Measurements from ENCODE around the gene PLD6.
"Not testable (repeated sequence)": the region's sequence is repeated elsewhere in the genome, so short reads cannot be mapped to it uniquely, and the experiment has no call there.

PLD6 gene

DNA sequence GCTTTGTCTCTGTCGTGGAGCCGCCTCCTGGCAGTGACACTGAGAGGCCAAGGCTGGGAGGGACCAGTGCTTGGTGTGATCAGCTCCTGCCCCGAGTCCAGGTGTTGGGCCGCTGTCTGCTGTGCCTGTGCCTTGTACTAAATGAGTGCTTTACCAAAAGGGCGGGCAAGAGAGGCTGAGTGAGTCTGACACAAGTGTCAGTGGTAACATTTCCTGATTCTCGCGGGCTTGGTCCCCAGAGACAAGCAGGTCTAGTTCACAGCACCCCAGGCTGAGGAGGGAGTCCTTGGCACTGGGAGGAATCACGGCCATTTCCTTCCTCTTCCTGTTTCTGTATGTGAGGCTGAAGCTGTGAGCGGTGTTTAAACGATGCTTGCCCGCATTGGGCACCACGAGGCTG, 30.2 kb downstream of the PLD6 start:
- no peak for DNase-seq

DNA sequence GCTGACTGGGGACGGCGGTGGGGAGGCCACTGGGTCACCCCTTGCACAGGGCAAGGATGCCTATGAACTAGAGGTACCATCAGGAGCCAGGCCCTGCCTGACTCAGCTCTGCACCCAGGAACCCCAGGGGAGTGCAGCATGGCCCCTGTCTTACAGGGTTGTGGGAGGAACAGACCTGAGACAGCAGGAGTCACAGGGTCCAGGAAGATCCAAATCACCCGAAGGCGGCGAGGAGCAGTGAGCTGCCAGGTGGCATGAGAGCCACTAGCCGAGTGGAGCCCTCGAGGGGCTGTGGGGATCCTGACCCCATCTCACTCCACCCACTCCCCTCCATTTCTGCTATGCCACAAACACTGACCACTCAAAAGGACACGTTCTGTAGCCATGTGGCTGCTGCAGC, 30.8 kb downstream of the PLD6 start:
- no peak for DNase-seq

DNA sequence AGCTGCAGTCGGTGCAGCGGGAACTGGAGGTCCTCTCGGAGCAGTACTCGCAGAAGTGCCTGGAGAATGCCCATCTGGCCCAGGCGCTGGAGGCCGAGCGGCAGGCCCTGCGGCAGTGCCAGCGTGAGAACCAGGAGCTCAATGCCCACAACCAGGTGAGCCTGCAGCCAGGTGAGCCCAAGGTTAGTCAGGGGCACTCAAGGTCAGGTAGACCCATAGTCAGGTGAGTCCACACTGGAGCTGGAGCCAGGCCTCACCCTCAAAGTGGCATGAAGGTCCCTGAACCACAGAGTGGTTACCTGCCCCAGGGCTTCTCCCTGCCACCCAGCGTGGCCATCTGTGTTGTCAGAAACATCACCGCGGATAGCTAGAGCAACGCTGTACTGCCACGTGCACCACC, 32.2 kb downstream of the PLD6 start:
- no peak for DNase-seq

DNA sequence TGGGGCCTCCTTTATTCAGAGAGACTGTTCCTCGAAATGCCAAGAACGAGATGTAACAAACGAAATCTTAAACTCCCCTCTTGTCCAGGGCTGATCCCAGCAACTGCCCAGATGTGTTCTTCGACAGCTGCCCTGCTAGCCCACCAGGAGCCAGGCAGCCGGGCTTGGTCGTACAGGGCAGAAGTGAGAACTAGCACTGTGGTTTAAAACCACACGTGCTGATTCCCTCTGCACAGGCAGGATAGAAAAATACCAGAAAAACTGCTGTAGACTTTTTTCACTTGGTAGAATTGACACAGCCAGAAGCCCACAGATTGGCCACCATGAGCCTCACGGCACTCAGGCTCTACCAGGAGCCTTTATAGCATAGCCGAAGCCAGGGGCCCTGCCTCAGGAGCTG, 33.1 kb downstream of the PLD6 start:
- DNase-seq: no peak

- DNase-seq: no peak
Measured at GRCh38 chr17:17172001-17172939, 33.9 kb downstream of the PLD6 start.

GRCh38 chr17:17171186-17171585, 34.9 kb downstream of the PLD6 start:
- DNase-seq: no peak

DNA sequence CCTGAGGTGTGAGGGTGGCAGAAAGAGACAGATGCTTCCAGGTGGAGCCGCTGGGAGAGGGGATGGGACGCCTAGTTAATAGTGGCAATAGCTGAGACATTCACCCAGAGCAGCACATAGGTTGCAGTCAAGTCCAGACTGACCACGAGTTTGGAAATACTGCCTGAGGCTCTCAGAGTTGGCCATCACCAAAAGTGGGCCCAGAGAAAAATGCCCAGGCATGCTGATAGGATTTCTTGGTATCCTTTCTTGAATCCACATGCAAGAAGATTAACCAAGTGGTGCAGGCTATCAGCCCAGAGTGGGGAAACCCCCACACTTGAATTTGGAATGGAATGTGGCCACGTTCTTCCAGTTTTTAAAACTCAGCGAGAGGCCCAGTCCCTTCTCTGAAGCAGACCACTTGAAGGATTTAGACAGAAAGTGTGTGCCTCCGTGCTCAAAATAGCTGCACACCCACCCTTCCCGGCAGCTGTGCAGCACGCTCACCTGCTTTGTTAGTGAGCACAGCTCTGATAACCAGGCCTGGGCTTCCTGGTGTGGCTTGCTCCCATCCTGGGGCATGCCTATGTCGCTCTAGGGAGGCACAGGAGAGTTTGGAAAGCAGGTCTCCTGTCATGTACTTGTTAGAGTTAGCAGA, 35.7 kb downstream of the PLD6 start:
- DNase-seq: no peak

- no peak for DNase-seq
Measured at GRCh38 chr17:17169396-17169795, 36.7 kb downstream of the PLD6 start.

DNA sequence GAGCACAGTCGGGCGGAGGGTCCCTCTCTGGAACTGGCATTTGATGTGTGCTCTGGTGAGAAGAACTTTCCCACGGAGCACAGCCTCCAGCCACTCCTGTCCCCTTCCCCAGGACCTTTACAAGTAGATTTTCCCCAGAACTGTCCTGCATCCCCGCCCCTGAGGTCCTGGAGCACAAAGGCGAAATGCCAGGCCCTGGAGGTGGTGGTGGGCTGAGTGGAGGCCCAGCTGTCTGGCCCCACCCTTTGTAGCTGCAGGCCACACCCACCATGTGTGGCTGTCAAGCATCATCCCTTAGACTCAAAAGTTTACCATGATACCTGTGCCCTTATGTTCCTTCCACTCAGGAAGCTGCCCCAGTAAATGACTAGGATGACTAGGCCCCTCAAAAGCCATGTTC, 37.7 kb downstream of the PLD6 start:
- DNase-seq: no peak

DNA sequence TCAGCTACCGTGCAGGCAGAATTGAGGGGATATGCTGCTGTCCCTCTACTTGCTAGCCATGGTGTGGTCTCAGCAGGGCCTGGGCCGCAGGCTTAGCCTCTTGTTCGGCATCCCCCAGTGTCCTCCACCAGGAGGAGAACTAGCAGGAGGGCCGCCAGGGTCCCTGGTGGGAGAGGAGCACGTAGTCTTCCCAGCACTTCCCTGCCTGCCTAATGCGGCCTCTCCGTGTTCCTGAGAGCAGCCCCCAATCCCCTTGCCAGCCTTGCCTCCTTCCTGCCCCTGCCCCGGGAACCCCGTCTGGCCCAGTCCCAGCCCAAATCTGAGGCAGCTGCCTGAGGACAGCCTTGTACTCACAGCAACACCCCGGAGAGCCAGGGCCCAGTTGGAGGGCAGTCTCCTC, 38.1 kb downstream of the PLD6 start:
- no peak for DNase-seq

DNA sequence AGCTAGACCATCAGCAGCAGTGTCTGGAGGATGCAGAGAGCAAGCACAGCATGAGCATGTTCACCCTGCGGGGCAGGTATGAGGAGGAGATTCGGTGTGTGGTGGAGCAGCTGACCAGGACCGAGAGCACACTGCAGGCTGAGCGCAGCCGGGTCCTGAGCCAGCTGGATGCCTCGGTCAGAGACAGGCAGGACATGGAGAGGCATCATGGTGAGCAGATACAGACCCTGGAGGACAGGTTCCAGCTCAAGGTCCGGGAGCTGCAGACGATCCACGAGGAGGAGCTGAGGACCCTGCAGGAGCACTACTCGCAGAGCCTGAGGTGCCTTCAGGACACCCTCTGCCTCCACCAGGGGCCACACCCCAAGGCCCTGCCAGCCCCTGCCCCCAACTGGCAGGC, 38.8 kb downstream of the PLD6 start:
- no peak for DNase-seq

- no peak for DNase-seq
Measured at GRCh38 chr17:17166446-17166845, 39.7 kb downstream of the PLD6 start.

GRCh38 chr17:17165666-17166308, 40.3 kb downstream of the PLD6 start:
- DNase-seq: no peak

- DNase-seq: no peak
Measured at GRCh38 chr17:17164676-17165075, 41.5 kb downstream of the PLD6 start.

DNA sequence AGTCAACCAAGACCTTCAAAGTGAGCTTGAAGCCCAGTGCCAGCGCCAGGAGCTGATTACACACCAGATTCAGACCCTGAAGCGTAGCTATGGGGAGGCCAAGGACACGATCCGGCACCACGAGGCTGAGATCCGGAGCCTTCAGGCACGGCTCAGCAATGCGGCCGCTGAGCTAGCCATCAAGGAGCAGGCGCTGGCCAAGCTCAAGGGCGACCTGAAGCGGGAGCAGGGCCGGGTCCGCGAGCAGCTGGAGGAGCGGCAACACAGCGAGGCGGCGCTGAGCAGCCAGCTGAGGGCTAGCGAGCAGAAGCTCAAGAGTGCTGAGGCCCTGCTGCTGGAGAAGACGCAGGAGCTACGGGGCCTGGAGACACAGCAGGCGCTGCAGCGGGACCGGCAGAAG, 42.0 kb downstream of the PLD6 start:
- no peak for DNase-seq

DNA sequence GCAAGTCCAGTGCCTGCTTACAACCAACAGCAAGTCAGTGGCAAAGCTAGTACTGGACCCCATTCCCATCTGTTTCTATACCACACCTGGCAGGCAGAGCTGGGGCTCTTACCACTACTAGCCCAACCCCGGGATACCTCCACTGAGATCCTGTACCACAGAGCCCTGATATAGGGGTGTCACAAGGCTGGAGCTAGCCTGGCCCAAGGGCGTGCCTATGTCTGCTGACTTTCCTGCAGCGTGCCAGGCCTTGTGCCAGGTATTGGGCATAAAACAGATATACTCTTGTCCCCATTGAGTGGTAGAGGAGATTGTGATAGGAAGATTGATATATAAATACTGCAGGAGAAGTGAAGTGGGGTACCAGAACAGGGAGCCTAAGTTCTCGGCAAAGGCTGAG, 44.4 kb downstream of the PLD6 start:
- no peak for DNase-seq

GRCh38 chr17:17161121-17161520, 45.0 kb downstream of the PLD6 start:
- no peak for DNase-seq

DNA sequence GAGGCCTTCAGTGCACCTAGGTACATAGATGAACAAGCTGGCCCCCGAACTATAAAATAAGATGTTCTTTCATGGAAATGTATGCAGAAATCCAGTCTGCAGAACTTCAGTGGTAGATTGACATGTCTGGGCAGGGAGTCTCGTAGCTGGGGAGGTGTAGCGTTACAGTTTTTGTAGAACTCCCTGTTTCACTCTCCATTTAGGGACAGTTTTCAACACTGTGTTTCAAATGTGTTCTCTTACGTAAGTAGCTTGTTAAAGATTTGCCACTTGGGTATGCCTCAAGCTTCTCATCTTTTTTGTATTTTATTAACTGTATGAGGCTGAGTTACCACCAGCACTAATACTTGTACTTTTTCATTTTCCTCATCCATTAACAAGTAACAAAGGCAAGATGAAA, 46.6 kb downstream of the PLD6 start:
- DNase-seq: no peak

DNA sequence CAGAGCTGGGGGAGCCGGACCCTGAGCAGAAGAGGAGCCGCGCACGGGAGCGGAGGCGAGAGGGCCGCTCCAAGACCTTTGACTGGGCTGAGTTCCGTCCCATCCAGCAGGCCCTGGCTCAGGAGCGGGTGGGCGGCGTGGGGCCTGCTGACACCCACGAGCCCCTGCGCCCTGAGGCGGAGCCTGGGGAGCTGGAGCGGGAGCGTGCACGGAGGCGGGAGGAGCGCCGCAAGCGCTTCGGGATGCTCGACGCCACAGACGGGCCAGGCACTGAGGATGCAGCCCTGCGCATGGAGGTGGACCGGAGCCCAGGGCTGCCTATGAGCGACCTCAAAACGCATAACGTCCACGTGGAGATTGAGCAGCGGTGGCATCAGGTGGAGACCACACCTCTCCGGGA, 47.6 kb downstream of the PLD6 start:
- not testable (repeated sequence) for DNase-seq

- no peak for DNase-seq
Measured at GRCh38 chr17:17157041-17157440, 49.1 kb downstream of the PLD6 start.

DNA sequence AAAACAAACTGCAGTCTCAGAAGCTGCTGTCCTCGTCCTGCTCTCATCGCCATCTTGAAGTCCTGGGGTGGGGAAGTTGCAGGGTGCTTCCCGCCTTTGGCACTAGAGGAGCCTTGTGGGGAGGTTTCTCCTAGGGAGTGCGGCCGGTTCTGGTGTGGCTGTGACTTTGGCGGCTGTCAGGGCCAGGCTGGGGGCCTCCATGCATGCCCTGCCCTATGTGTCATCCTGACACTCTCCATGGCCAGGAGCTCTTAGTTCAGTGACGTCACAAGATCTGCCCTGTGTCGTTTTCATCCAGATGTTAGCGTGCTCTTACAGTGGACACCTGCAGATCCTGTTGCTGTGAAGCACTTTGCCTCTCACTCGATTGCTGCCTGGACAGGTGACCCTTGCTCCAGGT, 49.6 kb downstream of the PLD6 start:
- DNase-seq: no peak

- peak; percentile 47 for DNase-seq
Measured at GRCh38 chr17:17156107-17156506, 50.0 kb downstream of the PLD6 start.

DNA sequence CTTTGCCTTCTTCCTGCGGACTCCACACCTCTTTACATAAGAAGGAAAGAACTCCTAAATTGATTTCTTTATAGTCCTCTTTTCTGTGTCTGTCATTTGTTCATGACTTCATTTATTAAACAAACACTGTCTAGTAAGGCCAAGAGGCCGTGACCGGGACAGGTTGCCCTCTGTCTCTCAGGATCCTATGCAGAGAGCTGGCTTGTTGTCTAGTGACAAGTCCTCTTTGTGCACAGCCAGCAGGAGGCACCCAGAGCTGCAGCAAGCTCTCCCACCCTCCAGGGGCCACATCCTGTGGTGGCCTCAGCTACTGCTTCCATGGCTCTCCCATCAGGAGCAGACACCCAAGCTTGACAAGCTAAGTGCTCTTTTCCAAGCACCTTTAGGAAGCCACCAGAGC, 50.6 kb downstream of the PLD6 start:
- no peak for DNase-seq

DNA sequence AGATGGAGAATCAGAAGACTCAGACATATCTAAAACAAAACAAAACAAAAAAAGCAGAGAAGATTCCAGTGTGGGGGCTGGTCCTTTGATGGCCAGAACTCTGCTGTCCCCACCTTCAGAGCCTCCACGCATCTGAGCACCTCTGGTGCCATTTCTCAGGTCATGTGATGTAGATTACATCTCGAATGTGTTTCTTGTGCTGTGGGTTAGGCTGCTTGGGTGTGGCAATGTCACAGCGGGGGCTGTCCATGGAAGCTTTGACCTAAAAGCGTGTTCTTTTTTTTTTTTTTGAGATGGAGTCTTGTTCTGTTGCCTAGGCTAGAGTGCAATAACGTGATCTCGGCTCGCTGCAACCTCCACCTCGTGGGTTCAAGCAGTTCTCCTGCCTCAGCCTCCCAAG, 51.2 kb downstream of the PLD6 start:
- no peak for DNase-seq
